Hindlimb muscle (tissue), 1 donor: ENCODE data around the gene ADAMTS17. TPM values are rescaled to one million over a fixed set of nuclear protein-coding genes. Genes with fewer than 3 reads are reported as not detected.
"Not testable (repeated sequence)": the region's sequence is repeated elsewhere in the genome, so short reads cannot be mapped to it uniquely, and the experiment has no call there.

Experiments used
- DNase-seq: peaks from one replicate; pipeline ENCODE4 v3.0.0-alpha.2; 2013
- polyA plus RNA-seq: library from polyadenylated mRNA; unstranded; fragments of 120-200 nt; gene quantifications from one replicate; pipeline ENCODE4 v1.2.1, GENCODE V29; 2013; ENCODE audit not compliant: insufficient read length

ADAMTS17 gene
- polyA plus RNA-seq, 1 donor = 4.4 TPM

DNA sequence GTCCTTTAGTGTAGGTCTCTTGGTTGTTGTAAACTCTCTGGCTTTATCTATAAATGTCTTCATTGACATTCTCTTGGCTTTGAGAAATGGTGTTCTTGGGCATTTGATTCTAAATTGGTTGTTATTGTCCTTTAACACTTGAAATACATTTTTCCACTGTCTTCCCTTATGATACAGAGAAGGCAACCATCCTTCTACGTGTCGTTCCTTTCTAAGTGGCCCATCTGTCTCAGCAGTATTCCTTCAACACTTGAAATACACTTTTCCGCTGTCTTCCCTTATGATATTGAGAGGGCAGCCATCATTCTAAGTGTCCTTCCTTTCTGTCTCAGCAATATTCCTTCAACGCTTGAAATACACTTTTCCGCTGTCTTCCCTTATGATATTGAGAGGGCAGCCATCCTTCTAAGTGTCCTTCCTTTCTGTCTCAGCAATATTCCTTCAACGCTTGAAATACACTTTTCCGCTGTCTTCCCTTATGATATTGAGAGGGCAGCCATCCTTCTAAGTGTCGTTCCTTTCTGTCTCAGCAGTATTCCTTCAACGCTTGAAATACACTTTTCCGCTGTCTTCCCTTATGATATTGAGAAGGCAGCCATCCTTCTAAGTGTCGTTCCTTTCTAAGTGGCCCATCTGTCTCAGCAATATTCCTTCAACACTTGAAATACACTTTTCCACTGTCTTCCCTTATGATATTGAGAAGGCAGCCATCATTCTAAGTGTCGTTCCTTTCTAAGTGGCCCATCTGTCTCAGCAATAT lies 275.1 kb downstream of the ADAMTS17 start:
- not testable (repeated sequence) for DNase-seq

- DNase-seq = no peak
Observed at GRCh38 chr15:100061944-100062343, 279.8 kb downstream of the ADAMTS17 start.

DNA sequence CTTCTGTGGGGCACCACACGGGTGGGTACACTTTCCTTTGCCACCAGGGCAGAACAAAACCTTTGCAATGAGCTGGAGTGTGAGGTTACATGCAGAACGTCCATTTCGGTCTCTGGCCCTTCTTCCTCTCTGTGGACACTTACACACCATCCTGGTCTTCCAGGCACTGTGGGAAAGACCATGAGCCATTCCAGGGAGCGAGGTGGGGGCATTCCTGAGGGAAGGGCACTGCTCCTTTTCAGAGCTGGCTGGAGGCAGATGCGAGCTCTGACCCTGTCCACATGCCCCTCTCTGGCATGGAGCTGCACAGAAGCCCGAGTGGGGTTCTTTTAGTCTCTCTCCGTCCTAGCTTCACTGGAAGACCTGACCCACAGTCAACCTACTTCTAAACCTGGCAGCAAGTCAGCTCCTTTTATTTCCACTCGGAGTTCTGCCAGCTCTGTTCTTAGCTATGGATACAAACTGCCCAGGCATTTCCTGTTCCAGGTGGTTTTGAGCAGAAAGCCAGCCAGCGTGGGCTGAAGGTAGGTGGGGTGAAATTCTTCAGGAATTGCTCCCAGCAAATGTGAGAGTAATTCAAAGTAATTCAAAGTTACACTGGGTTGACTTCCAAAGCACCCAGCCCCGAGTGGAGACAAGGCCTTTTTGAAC lies 281.4 kb downstream of the ADAMTS17 start:
- DNase-seq = no peak

DNA sequence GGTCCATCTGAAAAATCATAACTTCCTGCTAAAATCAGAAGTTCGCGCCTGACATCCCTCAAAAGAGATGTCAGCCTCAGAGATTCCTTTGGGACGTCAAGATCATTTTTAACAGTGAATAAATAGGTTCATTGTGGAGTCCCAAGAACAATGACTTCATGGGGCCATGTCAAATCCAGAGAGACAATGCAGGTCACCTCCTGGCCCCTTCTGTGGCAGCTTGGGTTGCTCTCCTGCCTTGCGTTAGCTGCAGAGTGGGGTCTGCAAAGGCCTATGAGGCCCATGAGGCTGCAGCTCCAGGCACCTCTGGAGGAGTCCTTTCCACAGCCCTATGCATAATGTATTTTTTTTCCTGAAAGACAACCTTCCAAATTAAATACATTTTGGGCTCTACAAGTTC lies 282.3 kb downstream of the ADAMTS17 start:
- DNase-seq = no peak

- DNase-seq = no peak
Observed at GRCh38 chr15:100059094-100059493, 282.7 kb downstream of the ADAMTS17 start.

GRCh38 chr15:100058458-100058857 lies 283.3 kb downstream of the ADAMTS17 start:
- DNase-seq = no peak

DNA sequence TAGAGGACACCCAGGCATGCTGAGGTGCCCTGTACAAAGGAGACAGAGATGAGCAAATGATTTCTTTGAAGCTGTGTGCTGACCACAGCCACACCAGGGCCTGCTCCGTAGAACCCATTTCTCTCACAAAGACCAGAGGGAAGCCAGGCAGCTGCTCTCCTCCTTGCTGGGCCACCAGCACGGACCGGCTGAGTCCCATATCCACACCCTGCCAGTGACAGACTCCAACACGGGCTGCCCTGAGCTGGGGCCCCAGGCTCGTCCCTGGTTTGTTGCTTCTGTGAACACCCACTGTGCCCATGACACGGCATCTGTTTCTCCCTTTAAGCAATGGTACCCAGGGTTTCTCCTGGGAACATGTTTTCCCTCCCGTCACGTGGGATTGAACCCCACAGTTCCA lies 284.5 kb downstream of the ADAMTS17 start:
- DNase-seq = no peak

DNA sequence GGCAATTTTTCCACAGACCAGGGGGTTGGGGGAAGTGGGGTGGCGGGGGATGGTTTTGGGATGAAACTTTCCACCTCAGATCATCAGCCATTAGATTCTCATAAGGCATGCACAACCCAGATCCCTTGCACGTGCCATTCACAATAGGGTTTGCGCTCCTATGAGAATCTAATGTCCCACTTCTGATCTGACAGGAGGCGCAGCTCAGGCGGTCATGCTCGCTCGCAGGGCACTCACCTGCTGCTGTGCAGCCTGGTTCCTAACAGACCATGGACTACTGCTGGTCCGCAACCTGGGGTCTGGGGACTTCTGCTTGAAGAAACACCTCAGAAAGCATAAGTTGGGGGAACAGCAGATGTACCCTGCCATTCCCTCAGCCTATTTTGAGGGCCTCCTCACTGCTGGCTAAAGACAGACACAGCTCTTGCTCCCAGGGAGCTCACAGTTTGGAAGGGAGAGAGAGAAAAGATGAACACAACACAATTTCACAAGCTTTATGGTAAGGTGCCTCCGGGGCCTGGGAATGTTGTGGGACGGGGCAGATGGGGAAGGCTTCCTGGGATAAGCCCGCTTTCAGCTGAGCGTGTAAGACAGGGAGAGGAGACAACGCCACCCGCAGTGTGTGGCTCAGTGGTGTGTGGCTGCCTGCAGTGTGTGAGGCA lies 285.2 kb downstream of the ADAMTS17 start:
- no peak for DNase-seq

DNA sequence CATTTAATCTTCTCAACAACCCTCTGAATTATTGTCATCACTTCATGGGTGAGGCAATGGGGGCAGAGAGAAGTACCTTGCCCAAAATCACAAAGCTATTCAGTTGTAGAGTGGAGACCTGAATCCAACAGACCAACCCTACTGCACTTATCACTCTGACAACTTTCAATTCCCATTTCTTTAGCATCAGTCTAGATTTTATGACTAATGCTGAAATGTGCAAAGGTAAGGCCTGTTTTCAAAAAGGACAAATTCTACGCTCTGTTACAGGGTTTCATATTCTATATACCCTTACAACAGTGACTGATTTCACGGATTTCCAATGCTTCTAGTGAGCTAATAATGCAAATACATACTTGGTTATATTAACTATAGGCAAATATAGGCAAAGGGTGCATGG lies 286.0 kb downstream of the ADAMTS17 start:
- no peak for DNase-seq

DNA sequence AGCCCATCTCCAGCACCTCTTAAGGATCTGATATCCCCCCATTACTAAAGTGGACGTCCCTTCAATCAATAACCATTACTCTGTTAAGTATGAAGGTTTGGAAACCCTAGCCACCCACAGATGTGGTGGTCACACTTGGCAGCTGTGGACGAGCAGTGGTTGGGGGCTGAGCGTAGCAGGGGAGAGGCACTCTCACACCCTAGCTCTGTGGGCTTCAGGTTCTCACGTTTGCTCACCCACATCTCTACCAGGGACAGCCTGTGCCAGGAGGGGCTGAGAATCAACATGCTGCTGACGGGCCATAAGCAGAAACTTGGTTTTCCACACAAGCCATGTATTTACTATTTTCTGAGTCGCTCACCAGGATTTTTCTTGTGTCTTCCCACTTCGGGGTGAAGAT lies 287.2 kb downstream of the ADAMTS17 start:
- no peak for DNase-seq

- DNase-seq = no peak
Observed at GRCh38 chr15:100053474-100054121, 288.2 kb downstream of the ADAMTS17 start.

DNA sequence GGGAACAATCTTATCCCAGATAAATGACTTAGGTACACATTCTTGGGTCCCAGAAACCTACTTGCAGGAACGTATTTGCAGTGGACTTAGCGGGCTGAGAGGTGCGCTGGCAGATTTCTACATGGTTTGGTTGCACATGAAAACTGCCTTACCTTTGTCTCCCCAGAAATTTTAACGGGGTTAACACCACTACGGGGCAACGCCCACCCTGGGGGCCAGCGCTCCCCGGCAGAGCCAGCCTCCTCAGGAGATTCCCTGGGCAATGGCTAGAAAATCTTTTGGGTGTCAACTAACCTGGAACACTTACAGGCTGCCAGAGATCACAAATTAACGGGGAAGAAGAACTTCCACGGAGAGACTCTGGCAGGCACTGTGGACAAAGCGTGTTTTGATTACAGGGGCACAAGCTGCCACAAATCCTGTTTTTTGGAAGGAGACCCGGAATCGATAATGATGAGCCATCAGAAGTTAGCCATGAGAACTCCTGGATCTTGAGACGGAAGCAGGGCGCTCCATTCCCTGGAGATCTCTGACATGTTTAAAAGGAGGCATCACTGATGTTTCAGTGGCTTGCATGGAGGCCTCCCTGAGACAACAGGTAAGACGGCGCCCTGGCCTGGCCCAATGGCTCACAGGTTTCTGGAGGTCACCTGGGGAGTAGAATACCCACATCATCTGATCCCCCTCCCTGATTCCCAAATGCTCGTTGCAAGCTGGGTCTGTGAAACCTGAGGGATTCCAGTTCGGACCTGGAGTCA lies 288.9 kb downstream of the ADAMTS17 start:
- no peak for DNase-seq

DNA sequence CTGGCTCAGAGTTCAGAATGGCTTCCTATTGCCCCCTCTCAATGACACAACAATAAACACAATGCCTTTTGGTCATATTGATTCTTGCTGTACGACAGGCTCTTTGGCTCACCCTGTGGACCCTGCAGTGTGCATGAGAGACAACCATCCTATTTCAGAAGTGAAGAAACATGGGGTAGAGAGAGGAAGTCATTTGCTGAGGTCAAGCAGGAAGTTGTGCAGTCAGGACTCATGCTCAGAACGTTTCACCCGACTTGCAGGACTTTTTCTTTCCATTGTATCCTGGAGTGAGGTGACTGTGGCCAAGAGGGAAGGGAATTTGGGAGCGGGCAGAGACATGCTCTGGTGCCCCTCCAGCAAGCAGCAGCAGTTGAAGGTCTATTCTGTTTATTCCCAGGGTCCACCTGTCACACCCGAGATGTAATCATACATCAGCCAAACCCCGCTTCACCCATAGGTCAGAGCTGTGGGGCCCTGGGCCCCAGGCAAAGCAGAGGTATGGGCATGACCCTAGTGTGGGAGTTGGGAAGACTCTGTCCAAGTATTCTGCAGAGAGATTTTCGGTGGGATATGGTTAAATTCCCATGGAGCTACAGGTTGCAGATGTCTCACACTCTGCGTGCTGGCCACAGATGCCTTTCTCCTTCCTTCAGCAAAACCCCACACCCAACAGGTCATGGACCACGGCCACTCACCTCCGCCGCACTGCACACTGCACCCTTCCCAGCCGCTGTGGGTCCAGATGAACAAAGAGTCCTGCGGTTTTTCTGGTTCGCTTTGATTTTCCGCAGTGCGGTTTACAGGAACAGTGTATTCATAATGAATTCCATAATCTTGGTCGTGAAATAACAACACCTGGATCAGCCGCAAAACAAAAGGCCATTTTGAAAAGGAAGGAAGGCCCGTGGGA lies 290.6 kb downstream of the ADAMTS17 start:
- DNase-seq = no peak

DNA sequence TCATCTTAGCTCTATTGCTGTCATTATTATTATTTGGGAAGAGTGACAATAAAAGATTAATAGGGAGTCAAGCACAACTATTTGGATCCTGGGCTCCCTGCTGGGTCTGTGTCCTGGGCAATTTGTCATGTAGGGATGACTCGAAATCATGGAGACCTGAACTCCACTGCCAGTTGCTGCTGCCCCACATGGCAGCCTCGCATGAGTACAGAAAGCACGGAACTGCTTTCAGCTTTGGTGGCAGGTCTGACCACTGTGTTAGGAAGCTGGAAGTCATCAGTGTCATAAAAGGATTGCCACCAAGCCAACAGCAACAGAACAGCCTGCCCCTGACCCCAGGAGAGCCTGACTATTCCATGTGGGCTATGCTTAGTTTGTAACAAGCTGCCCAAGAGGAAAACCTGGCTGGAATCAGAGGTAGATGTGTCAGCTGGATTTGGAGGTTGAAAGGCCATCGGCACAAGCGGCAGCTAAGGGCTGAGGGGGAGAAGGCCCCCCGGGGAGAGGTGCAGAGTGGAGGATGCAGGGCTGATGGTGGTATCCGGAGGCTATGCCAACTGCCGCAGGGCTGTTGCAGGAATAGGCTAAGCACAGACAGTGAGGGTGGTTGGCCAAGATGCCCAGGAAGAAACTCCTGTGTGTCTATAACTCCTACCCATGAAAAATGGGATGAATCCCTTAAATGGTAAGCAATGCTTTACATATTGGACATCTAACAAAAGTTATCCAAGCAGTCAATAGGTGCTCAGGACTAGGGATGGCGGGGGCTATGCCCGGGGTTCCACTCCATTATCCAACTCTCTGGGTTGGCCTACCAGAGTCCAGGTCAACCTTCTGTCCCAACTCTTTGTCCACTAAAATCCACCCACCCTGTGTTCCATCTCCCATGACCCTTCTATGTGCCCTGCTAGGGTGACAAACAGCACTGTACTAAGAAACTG lies 291.6 kb downstream of the ADAMTS17 start:
- DNase-seq = no peak

DNA sequence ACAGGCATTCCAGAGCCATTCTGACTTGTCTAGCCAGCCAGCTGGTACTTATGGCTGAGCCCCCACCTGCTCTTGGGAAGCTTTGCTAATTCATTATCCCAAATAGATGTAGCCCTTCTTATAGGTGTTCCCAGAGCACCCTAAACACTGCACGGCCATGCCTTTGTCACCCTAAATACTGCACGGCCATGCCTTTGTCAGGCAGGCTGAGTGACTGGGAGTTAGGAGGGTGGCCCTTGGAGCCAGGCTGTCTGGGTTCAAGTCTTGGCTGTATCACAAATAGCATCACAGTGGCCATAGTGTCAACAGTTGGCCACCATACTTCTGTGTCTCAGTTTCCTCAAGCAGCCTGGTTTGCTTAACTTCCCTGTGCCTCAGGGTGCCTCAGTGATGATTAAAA lies 292.3 kb downstream of the ADAMTS17 start:
- DNase-seq = no peak

DNA sequence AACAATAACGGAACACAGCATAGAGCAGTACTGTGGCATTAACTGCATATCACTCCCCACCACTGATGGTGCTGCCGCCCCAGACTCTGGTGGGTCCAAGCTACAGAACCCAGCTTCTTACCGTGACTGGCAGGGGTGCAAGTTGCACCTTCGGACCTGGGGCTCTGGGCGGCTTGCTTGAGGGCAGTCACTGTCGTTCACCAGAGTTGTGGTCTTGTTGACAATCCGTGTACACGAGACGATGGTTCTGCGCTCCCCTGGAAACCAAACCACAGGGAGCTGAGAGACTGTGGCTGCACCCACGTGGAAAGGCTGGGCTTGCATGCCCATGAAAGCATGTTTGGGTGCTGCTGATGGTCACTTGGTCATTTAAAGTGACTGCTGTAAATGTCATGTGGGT lies 293.0 kb downstream of the ADAMTS17 start:
- DNase-seq = no peak

DNA sequence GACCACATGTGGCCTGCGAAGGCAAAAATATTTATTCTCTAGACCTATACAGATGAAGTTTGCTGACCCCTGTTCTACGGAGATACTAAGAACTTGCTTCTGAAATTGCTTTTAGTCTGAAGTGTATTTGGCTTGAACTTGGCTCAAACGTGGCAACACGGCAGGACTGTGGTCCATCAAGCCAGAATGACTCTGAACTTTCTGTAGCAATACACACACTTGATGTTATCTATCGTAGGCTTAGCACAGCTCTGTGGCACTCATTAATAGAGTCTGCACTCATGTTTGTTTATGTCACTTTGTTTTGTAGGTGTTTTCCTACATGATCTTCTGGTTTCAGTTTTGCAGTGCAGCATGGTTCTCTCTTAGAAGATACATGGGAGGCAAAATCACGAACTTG lies 298.1 kb downstream of the ADAMTS17 start:
- no peak for DNase-seq

DNA sequence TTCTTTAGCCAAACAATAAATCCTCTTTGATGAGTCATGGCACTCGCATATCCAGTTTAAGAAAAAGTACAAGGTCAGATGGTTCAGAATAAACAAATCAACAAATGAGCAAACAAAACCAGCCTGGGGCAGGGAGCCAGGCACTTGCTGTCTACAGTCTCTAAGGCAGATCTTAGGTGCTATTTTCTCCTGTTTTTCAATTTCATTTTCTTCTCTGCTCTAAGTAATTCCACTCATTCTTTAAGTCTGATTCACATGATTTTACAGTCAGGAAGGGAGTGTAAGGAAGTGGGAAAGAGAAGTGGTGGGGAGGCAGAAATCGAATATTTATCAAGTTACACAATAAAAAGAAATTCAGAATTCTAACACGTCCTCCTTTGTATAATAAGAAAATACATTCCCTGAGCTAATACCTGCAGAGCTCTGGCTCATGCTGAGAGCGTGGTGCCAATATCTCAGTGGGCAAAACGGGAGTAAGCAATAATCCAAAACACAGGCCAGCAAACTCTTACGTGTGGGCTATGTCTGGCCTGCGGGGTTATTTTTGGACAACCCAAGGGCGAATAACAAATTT lies 298.6 kb downstream of the ADAMTS17 start:
- no peak for DNase-seq

- no peak for DNase-seq
Observed at GRCh38 chr15:100042558-100042957, 299.2 kb downstream of the ADAMTS17 start.
